Activated gamma-delta T cell (primary cell): Measurements from ENCODE around the gene ZFP64.

Experiments used
- DNase-seq: peaks from one replicate; lab custom pipeline; 2025; lab: John Stamatoyannopoulos, UW

Gene ZFP64

DNA sequence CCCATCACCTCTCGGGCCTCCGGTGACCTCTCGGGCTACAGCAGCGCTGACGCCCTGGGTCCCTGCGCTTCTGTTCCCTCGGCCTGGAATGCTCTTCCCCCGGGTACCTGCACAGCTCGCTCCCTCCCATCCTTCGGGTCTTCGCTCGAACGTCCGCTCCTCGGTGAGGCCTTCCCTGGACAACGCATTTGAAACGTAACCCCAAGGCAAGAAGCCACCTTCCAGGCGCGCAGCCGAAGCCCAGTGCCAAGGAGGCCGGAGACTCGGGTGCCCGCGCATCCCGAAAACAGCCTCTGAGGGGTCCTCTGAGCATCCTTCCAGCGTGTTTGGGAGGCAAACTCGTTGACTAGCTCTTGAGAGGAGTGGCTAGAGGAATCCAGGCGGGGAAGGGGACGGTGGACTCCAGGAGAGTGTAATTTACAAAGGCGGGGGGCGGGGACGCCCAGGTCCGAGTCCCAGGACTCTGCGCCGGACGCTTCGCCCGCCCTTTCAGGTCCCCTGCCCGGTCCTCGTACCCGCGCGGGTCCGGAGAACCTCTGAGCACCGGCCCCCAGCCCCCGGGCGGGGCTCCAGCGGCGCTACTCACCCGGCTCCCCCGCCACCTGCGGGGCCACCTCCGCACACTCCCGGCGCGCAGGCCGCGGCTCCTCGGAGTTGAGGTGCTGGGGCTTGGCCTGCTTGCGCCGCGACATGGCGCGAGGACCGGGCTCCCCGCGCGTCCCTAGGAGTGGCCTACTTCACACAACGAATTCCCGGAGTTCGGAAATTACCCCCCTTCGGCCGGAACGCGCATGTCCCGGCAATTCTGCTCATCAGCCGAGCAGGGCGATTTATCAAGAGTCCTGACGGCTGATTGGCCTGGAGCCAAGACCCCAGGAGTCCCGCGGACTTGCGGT is 86.8 kb downstream of the ZFP64 start:
- DNase-seq: no peak

- DNase-seq: no peak
Measured at GRCh38 chr20:52103913-52104545, 87.5 kb downstream of the ZFP64 start.

- no peak for DNase-seq
Measured at GRCh38 chr20:52103335-52103912, 88.2 kb downstream of the ZFP64 start.

- no peak for DNase-seq
Measured at GRCh38 chr20:52102559-52102958, 89.0 kb downstream of the ZFP64 start.

DNA sequence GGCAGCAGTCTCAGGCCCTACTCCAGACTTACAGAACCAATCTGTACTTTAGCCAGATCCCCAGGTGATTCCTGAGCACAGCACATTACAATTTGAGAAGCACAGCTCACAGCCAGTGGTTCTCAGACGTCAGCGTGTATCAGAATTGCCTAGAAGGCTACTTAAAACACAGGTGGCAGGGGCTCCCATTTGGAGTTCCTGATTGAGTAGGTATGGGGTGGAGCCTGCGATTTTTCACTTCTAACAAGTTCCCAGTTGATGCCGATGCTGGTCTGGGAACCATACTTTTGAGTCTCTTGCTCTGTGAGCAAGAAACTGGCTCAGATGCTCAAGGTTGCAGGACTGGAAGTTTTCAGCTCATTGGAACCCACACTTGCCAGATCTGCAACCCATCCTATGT is 89.5 kb downstream of the ZFP64 start:
- no peak for DNase-seq
